Activated CD4-positive, alpha-beta T cell treated with anti-CD3 and anti-CD28 coated beads for 36 hours (primary cell): Measurements from ENCODE around the gene INVS. TPM values are rescaled to one million over a fixed set of nuclear protein-coding genes. Genes with fewer than 3 reads are reported as not detected.
"Not testable (repeated sequence)": the region's sequence is repeated elsewhere in the genome, so short reads cannot be mapped to it uniquely, and the experiment has no call there.

Experiments used
- ATAC-seq: fragments of 200-7000 bp; cut with Tn5 transposase; one replicate; pipeline ENCODE4 v1.10.0; 2021; ENCODE audit warnings: mild to moderate bottlenecking, moderate library complexity
- CTCF ChIA-PET: fragments of 350-600 bp; sonication (Branson Sonifier 250); formaldehyde crosslinking; loops from one replicate; lab custom pipeline; 2021; ENCODE audit warnings: antibody characterized with exemption; lab: Charles Lee
- POLR2A ChIA-PET: fragments of 350-600 bp; sonication (Branson Sonifier 250); formaldehyde crosslinking; loops from one replicate; lab custom pipeline; 2021; ENCODE audit warnings: antibody characterized with exemption, inconsistent platforms; lab: Charles Lee
- DNase-seq: peaks from one replicate; pipeline ENCODE4 v3.0.0-alpha.2; 2020
- H3K27ac Mint-ChIP-seq: one replicate; pipeline ENCODE4 v1.8.0; 2021; ENCODE audit warnings: mixed read lengths
- H3K27me3 Mint-ChIP-seq: one replicate; pipeline ENCODE4 v1.8.0; 2021; ENCODE audit warnings: mixed read lengths
- H3K36me3 Mint-ChIP-seq: one replicate; pipeline ENCODE4 v1.8.0; 2021; ENCODE audit warnings: low read depth, mixed read lengths
- H3K4me1 Mint-ChIP-seq: one replicate; pipeline ENCODE4 v1.8.0; 2021; ENCODE audit warnings: mixed read lengths
- H3K4me3 Mint-ChIP-seq: one replicate; pipeline ENCODE4 v1.8.0; 2021; ENCODE audit warnings: mild to moderate bottlenecking, moderate library complexity, mixed read lengths
- H3K9me3 Mint-ChIP-seq: one replicate; pipeline ENCODE4 v1.8.0; 2021; ENCODE audit warnings: low read depth, mixed read lengths
- intact Hi-C, 2 experiments: fragments of 100-400 bp; cut with DNase I in 1 of 2; cut with micrococcal nuclease in 1 of 2; formaldehyde crosslinking; loops; one replicate each; pipeline versions ENCODE4 v1.14.2 to v1.15.1; 2022 to 2024; cut with DNase I, micrococcal nuclease
- total RNA-seq, 2 experiments: library from RNA; stranded (reverse); gene quantifications; one replicate each; pipeline ENCODE4 v1.2.3, GENCODE V29; 2021

The INVS gene
- total RNA-seq, 2 experiments from 2014 or later = 14.1 to 19.3 TPM

DNA sequence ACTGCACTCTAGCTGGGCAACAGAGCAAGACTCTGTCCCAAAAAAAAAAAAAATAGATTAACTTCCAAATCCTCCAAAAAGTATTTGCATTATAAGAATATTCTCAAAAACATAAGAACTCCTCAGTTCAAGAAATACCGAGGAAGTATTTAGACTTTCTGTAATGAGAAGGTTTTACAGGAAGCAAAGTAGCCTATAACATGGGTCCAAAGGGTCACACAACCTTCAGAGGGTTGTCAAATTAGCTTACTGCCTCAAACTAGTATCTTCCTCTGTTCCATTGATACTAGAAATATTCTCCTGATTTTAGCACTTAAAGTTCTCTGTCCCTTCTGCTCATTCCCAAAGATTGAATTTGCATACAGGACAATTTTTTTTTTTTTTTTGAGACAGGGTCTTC is 121.9 kb downstream of the INVS start:
- peaks cover 3% of the 10 kb centered on the region for H3K4me1 Mint-ChIP-seq
- H3K4me3 Mint-ChIP-seq = no peak overlapping the region
- no peaks in the 10 kb centered on the region for H3K9me3 Mint-ChIP-seq
- DNase-seq = no peak
- intact Hi-C loops = loop anchor here in 1 of 2 experiments (5.0 kb wide), 1 partner anchor 414 kb away; no protein-coding TSS in a partner anchor
- H3K27me3 Mint-ChIP-seq = no peaks in the 10 kb centered on the region
- POLR2A ChIA-PET = no interaction called here
- CTCF ChIA-PET = interaction anchor here (0.7 kb wide), 1 partner anchor 193 kb away, joined by 3 read pairs; no protein-coding TSS in a partner anchor
- no peak for ATAC-seq
- H3K36me3 Mint-ChIP-seq = no peaks in the 10 kb centered on the region
- no peak overlapping the region for H3K27ac Mint-ChIP-seq

GRCh38 chr9:100221538-100221937 is 122.5 kb downstream of the INVS start:
- H3K4me1 Mint-ChIP-seq = peaks cover 3% of the 10 kb centered on the region
- H3K9me3 Mint-ChIP-seq = no peaks in the 10 kb centered on the region
- ATAC-seq (no peak), DNase-seq (no peak)
- H3K36me3 Mint-ChIP-seq = peaks cover 1% of the 10 kb centered on the region
- ChIA-PET POLR2A (no interaction called here), CTCF (no interaction called here)
- no peaks in the 10 kb centered on the region for H3K27me3 Mint-ChIP-seq
- no peak overlapping the region for H3K27ac Mint-ChIP-seq
- intact Hi-C loops = loop anchor here in 1 of 2 experiments (5.0 kb wide), 1 partner anchor 414 kb away; no protein-coding TSS in a partner anchor
- no peak overlapping the region for H3K4me3 Mint-ChIP-seq

DNA sequence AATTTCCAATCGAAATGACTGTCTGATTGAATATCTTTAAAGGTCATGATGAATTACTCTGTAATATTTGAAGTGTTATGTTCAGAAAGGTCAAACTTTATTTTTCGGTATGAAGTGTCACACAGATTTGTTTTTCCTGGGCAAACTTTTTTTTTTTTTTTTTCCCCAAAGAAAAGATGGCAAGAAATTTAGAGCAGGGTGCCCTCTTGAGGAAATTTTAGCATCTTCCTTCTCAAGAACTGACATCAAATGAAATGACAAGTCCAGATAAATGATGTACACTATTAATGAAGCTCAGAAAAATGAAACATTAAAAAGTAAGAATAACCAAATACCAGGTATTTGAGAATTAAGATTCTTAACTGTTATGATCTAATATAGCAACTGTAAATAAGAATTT is 123.6 kb downstream of the INVS start:
- peaks cover 3% of the 10 kb centered on the region for H3K4me1 Mint-ChIP-seq
- intact Hi-C loops = loop anchor here (2.0 to 5.0 kb wide), 2 partner anchors 194 to 415 kb away; no protein-coding TSS in a partner anchor
- H3K4me3 Mint-ChIP-seq = no peak overlapping the region
- ATAC-seq = no peak
- DNase-seq = no peak
- POLR2A ChIA-PET = no interaction called here
- H3K36me3 Mint-ChIP-seq = peaks cover 7% of the 10 kb centered on the region
- no peaks in the 10 kb centered on the region for H3K27me3 Mint-ChIP-seq
- no peaks in the 10 kb centered on the region for H3K9me3 Mint-ChIP-seq
- no peak overlapping the region for H3K27ac Mint-ChIP-seq
- CTCF ChIA-PET = interaction anchor here (0.6 to 1.0 kb wide), 5 partner anchors 30 to 372 kb away, joined by 3 read pairs; no protein-coding TSS in a partner anchor

DNA sequence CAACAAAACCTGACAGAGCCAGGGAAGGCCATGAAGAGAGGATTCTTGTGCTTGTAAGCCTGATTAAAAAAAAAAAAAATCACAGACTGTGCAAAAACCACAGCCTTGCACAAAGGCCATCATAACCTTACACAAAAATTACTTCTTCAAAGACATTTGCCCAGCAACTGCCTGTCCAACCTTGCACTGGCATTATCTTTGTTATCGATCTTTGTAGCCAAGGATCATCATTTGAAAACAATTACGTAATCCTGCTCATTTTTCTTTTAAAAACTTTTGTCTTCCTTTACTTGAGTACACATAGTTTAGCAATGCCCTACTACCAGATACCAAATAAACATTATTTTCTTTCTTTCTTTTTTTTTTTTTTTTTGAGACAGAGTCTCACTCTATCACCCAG is 128.6 kb downstream of the INVS start:
- no peak overlapping the region for H3K27ac Mint-ChIP-seq
- ChIA-PET CTCF (no interaction called here), POLR2A (no interaction called here)
- no peak for ATAC-seq
- H3K9me3 Mint-ChIP-seq = peaks cover 4% of the 10 kb centered on the region
- no peaks in the 10 kb centered on the region for H3K27me3 Mint-ChIP-seq
- intact Hi-C loops = no loop called here
- H3K36me3 Mint-ChIP-seq = peaks cover 32% of the 10 kb centered on the region
- H3K4me1 Mint-ChIP-seq = no peaks in the 10 kb centered on the region
- no peak for DNase-seq
- no peak overlapping the region for H3K4me3 Mint-ChIP-seq

DNA sequence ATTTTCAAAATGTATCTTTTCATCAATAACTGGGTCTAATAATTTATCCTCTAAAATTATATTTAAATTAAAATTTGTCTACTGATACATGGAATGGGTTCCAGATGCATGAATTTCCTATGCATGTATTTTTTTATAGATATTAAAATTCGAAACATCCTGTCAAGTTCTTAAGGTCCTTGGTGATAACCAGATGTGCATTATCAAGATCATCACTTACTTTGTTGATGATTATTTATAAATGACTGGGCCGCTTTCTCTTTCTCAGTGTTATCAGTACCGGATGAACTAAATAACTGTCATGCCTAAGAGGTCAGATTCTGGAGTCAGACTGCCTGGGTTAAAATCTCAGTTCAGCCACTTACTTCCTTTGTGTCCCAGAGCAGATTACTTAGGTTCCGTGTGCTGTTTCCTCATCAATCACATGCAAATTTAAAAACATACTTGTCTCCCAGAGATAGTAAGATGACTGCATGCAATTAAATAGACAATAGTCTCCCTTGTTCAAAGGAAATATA is 129.4 kb downstream of the INVS start:
- H3K4me1 Mint-ChIP-seq = no peaks in the 10 kb centered on the region
- ChIA-PET CTCF (interaction anchor here (0.7 kb wide), 1 partner anchor 36 kb away, joined by 3 read pairs; no protein-coding TSS in a partner anchor), POLR2A (no interaction called here)
- no peak overlapping the region for H3K27ac Mint-ChIP-seq
- H3K4me3 Mint-ChIP-seq = no peak overlapping the region
- DNase-seq (no peak), ATAC-seq (no peak)
- peaks cover 37% of the 10 kb centered on the region for H3K36me3 Mint-ChIP-seq
- H3K9me3 Mint-ChIP-seq = peaks cover 4% of the 10 kb centered on the region
- no peaks in the 10 kb centered on the region for H3K27me3 Mint-ChIP-seq
- intact Hi-C loops = no loop called here

DNA sequence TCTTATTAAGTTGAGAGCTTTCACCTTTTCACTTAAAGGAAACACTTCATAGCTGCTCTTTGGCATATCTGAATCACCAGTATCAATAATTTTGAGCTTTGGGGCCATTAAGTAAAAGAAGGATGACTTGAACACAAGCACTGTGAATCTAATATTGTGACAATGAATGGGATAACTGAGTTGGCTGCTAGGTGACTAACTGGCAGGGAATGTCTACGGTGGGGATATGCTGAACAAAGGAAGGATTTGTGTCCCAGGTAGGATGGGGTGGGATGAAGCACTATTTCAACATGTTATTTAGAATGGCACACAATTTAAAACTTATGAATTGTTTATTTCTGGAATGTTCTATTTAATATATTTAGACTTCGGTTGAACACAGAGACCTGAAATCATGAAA is 130.1 kb downstream of the INVS start:
- Mint-ChIP-seq H3K9me3 (peaks cover 4% of the 10 kb centered on the region), H3K4me1 (no peaks in the 10 kb centered on the region), H3K27ac (no peak overlapping the region), H3K27me3 (no peaks in the 10 kb centered on the region), H3K4me3 (no peak overlapping the region), H3K36me3 (peaks cover 43% of the 10 kb centered on the region)
- CTCF ChIA-PET = interaction anchor here (0.7 kb wide), 1 partner anchor 37 kb away, joined by 3 read pairs; no protein-coding TSS in a partner anchor
- ATAC-seq = no peak
- POLR2A ChIA-PET = no interaction called here
- no peak for DNase-seq
- intact Hi-C loops = no loop called here

GRCh38 chr9:100229561-100229960 is 130.5 kb downstream of the INVS start:
- POLR2A ChIA-PET = no interaction called here

DNA sequence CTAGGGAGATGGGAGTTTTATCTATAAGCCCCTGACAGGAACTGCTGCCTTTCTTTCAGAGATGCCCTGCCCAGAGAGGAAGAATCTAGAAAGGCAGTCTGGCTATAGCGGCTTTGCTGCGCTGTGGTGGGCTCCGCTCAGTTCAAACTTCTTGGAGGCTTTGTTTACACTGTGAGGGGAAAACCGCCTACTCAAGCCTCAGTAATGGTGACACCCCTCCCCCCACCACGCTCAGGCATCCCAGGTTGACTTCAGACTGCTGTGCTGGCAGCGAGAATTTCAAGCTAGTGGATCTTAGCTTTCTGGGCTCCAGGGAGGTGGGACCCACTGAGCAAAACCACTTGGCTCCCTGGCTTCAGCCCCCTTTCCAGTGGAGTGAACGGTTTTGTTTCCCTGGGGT is 137.9 kb downstream of the INVS start:
- Mint-ChIP-seq H3K9me3 (peaks cover 10% of the 10 kb centered on the region), H3K36me3 (peaks cover 50% of the 10 kb centered on the region)
- DNase-seq, H3K27ac Mint-ChIP-seq, POLR2A ChIA-PET, H3K27me3 Mint-ChIP-seq, H3K4me1 Mint-ChIP-seq, intact Hi-C loops, ATAC-seq, H3K4me3 Mint-ChIP-seq: not testable (repeated sequence)
- CTCF ChIA-PET = interaction anchor here (0.7 kb wide), 1 partner anchor 226 kb away, joined by 3 read pairs; no protein-coding TSS in a partner anchor

More at GRCh38 chr9:100229561-100229960, 130.5 kb downstream of the INVS start:
- Mint-ChIP-seq H3K36me3 (peaks cover 47% of the 10 kb centered on the region), H3K4me3 (no peak overlapping the region), H3K4me1 (no peaks in the 10 kb centered on the region), H3K27me3 (no peaks in the 10 kb centered on the region), H3K27ac (no peak overlapping the region), H3K9me3 (peaks cover 4% of the 10 kb centered on the region)
- ATAC-seq (no peak), DNase-seq (no peak)
- CTCF ChIA-PET = no interaction called here
- intact Hi-C loops = no loop called here

DNA sequence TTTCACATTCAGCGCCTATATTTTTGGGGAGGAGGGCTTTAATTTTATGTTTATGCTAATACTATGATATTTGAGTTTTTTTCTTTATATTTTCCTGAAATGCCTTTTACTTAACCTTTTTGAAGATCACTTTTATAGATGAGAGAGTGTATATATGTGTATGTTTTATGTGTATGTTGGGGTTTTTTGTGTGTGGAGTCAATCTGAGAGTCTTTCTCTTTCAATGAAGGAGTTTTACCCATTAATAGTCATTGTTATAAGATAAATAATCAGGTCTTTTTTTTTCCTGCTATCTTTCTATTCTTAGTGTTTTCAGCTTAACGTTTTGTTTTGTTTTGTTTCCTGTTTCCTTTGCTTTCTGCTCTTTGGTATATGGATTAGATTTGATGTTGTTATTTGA is 141.5 kb downstream of the INVS start:
- no peak for ATAC-seq

DNA sequence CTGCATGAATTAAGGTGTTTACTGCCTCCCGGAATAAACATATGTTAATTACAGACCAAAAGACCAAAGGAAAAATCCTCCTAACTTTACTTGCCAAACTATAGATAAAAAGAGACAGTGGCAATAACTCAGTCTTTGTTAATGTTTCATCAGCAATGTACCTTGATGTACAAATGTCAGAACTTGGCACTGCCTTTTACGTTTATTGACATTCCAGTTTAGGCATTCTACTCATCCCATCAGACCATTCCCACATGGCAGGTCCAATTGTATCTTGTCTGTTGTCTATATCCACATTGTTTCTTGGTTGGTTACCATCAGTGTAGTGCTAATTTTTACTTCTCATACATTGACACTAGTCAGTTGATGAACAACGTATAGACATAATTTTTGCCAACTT is 168.2 kb downstream of the INVS start:
- H3K4me3 Mint-ChIP-seq = no peak overlapping the region
- no peaks in the 10 kb centered on the region for H3K27me3 Mint-ChIP-seq
- intact Hi-C loops = no loop called here
- peaks cover 15% of the 10 kb centered on the region for H3K36me3 Mint-ChIP-seq
- POLR2A ChIA-PET = no interaction called here
- no peak overlapping the region for H3K27ac Mint-ChIP-seq
- CTCF ChIA-PET = no interaction called here
- no peaks in the 10 kb centered on the region for H3K9me3 Mint-ChIP-seq
- ATAC-seq (no peak), DNase-seq (no peak)
- no peaks in the 10 kb centered on the region for H3K4me1 Mint-ChIP-seq

More for the DNA sequence above, 141.5 kb downstream of the INVS start:
- Mint-ChIP-seq H3K4me1 (no peaks in the 10 kb centered on the region), H3K36me3 (peaks cover 31% of the 10 kb centered on the region), H3K4me3 (no peak overlapping the region), H3K27ac (no peak overlapping the region), H3K27me3 (no peaks in the 10 kb centered on the region), H3K9me3 (peaks cover 5% of the 10 kb centered on the region)
- intact Hi-C loops = no loop called here
- ChIA-PET CTCF (interaction anchor here (0.6 kb wide), 1 partner anchor 327 kb away, joined by 3 read pairs; no protein-coding TSS in a partner anchor), POLR2A (no interaction called here)
- DNase-seq = no peak

DNA sequence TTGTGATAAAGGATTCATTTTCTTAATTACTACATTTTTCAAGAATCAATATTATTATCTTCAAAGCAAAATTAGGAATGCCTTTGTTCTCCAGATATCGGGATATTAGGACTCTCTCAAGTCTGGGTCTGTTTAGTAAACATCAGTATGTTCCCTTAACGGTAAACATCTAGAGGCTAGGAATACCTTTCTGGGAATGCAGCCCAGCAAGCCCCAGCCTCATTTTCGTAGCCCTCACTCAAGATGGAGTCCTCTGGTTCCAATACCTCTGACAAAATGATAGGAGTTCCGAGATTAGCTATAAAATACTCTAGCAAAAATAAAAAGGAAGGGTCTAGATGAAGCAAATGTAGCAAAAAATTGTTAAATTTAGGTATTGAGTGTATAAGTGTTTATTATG is 169.2 kb downstream of the INVS start:
- Mint-ChIP-seq H3K36me3 (peaks cover 20% of the 10 kb centered on the region), H3K27ac (no peak overlapping the region), H3K9me3 (no peaks in the 10 kb centered on the region), H3K27me3 (no peaks in the 10 kb centered on the region), H3K4me1 (no peaks in the 10 kb centered on the region), H3K4me3 (no peak overlapping the region)
- POLR2A ChIA-PET = no interaction called here
- ATAC-seq (no peak), DNase-seq (no peak)
- intact Hi-C loops = no loop called here
- CTCF ChIA-PET = no interaction called here

DNA sequence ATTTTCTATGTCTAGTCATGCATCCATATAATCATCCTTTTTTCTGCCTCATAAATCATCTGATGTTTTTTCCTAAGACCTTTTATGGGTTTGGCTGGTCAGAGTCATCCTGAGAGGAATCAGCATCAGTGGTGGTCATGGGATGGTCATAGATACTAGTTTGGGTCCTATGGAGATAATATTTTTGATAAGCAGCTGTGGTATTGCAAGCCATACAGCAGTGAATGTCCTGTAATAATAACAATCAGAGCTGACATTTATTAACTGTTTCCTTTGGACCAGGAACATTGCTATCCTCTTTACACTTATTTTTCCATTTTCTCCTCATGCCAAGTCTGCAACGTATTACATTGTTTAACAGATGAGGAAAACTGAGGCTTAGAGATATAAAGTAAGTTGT is 170.6 kb downstream of the INVS start:
- H3K4me1 Mint-ChIP-seq = no peaks in the 10 kb centered on the region
- POLR2A ChIA-PET = no interaction called here

More for the DNA sequence above, 170.6 kb downstream of the INVS start:
- H3K9me3 Mint-ChIP-seq = no peaks in the 10 kb centered on the region
- CTCF ChIA-PET = interaction anchor here (0.6 kb wide), 1 partner anchor 88 kb away, joined by 4 read pairs; no protein-coding TSS in a partner anchor
- H3K4me3 Mint-ChIP-seq = no peak overlapping the region
- no peaks in the 10 kb centered on the region for H3K27me3 Mint-ChIP-seq
- no peak overlapping the region for H3K27ac Mint-ChIP-seq
- DNase-seq (no peak), ATAC-seq (no peak)
- intact Hi-C loops = no loop called here
- peaks cover 19% of the 10 kb centered on the region for H3K36me3 Mint-ChIP-seq
